Sigmoid colon (tissue), 3 donors: ENCODE results near the gene CLDN14.

Experiments used
- CTCF ChIP-seq, 4 experiments: fragments of 450-650 bp in 3 of 4; fragments of 200-600 bp in 1 of 4; IDR thresholded peaks; one replicate each; pipeline ENCODE4 v1.5.1; 2016 to 2019; ENCODE audit warnings: antibody characterized with exemption in 4 of 4, mild to moderate bottlenecking in 3 of 4, moderate library complexity in 2 of 4
- POLR2A ChIP-seq, 2 donors: fragments of 450-650 bp; IDR thresholded peaks; one replicate each; pipeline ENCODE4 v1.6.1; 2016; ENCODE audit warnings: antibody characterized with exemption in 2 of 2, mild to moderate bottlenecking in 2 of 2, moderate library complexity in 2 of 2

- TF ChIP-seq CTCF (IDR thresholded peaks at IDR 0.05) = no peak
- TF ChIP-seq POLR2A (IDR thresholded peaks at IDR 0.05) = no peak
Measured at GRCh38 chr21:36433059-36433709, 46.7 kb downstream of the CLDN14 start.
